Activated T-cell treated with anti-CD3 and anti-CD28 coated beads, Interleukin-2, amount 50 U/mL, for 24 hours (primary cell): ENCODE measurements around the gene TBXA2R.
"Not testable (repeated sequence)": the region's sequence is repeated elsewhere in the genome, so short reads cannot be mapped to it uniquely, and the experiment has no call there.

ENCODE experiments used
- DNase-seq: peaks from one replicate; pipeline ENCODE4 v3.0.0-alpha.2; 2020
- H3K27ac Mint-ChIP-seq: 2 replicates; pipeline ENCODE4 v1.8.0; 2020; ENCODE audit warnings: mild to moderate bottlenecking, mixed read lengths
- H3K27me3 Mint-ChIP-seq: 2 replicates; pipeline ENCODE4 v1.8.0; 2020; ENCODE audit warnings: mixed read lengths
- H3K36me3 Mint-ChIP-seq: 2 replicates; pipeline ENCODE4 v1.8.0; 2020; ENCODE audit warnings: low read depth, mixed read lengths
- H3K4me1 Mint-ChIP-seq: 2 replicates; pipeline ENCODE4 v1.8.0; 2020; ENCODE audit warnings: low read depth, mixed read lengths
- H3K4me3 Mint-ChIP-seq: 2 replicates; pipeline ENCODE4 v1.8.0; 2020; ENCODE audit warnings: mild to moderate bottlenecking, moderate library complexity, mixed read lengths
- H3K9me3 Mint-ChIP-seq: 2 replicates; pipeline ENCODE4 v1.8.0; 2020; ENCODE audit warnings: mixed read lengths

Gene TBXA2R

GRCh38 chr19:3606690-3607289 lies at the start of gene TBXA2R:
TBXA2R (minus strand) TSS chr19:3606875; CDS start chr19:3600634, 6,241 bp downstream.
- peaks cover 7% of the 10 kb centered on the region for H3K4me1 Mint-ChIP-seq
- no peak within 1 kb of the TSS for H3K27ac Mint-ChIP-seq
- H3K9me3 Mint-ChIP-seq = no peaks in the 10 kb centered on the region
- peak within 1 kb of the TSS; percentile 56 for H3K4me3 Mint-ChIP-seq
- H3K36me3 Mint-ChIP-seq = peaks cover 16% of the 10 kb centered on the region
- H3K27me3 Mint-ChIP-seq = peaks cover 10% of the 10 kb centered on the region
- peak; percentile 79 for DNase-seq

GRCh38 chr19:3656073-3656746 lies 49.5 kb upstream of the TBXA2R start:
- no peak for DNase-seq
- peaks cover 50% of the 10 kb centered on the region for H3K36me3 Mint-ChIP-seq
- no peaks in the 10 kb centered on the region for H3K27me3 Mint-ChIP-seq
- H3K4me3 Mint-ChIP-seq = no peak overlapping the region
- no peaks in the 10 kb centered on the region for H3K9me3 Mint-ChIP-seq
- no peaks in the 10 kb centered on the region for H3K4me1 Mint-ChIP-seq
- H3K27ac Mint-ChIP-seq = no peak overlapping the region

- Mint-ChIP-seq H3K27me3 (no peaks in the 10 kb centered on the region), H3K4me3 (no peak overlapping the region), H3K36me3 (peaks cover 48% of the 10 kb centered on the region), H3K27ac (no peak overlapping the region), H3K4me1 (no peaks in the 10 kb centered on the region), H3K9me3 (no peaks in the 10 kb centered on the region)
- DNase-seq = no peak
Observed at GRCh38 chr19:3655402-3656072, 48.9 kb upstream of the TBXA2R start.

- no peak for DNase-seq
- H3K27ac Mint-ChIP-seq = no peak overlapping the region
Observed at GRCh38 chr19:3653865-3654513, 47.3 kb upstream of the TBXA2R start.

GRCh38 chr19:3653081-3653795 lies 46.6 kb upstream of the TBXA2R start:
- H3K4me3 Mint-ChIP-seq = no peak overlapping the region
- no peak overlapping the region for H3K27ac Mint-ChIP-seq
- peaks cover 42% of the 10 kb centered on the region for H3K36me3 Mint-ChIP-seq
- H3K4me1 Mint-ChIP-seq = no peaks in the 10 kb centered on the region
- no peaks in the 10 kb centered on the region for H3K9me3 Mint-ChIP-seq
- no peaks in the 10 kb centered on the region for H3K27me3 Mint-ChIP-seq
- DNase-seq = no peak

More at GRCh38 chr19:3653865-3654513, 47.3 kb upstream of the TBXA2R start:
- Mint-ChIP-seq H3K9me3 (no peaks in the 10 kb centered on the region), H3K4me1 (no peaks in the 10 kb centered on the region), H3K4me3 (no peak overlapping the region), H3K36me3 (peaks cover 44% of the 10 kb centered on the region), H3K27me3 (no peaks in the 10 kb centered on the region)

GRCh38 chr19:3652422-3652821 lies 45.7 kb upstream of the TBXA2R start:
- H3K4me3 Mint-ChIP-seq = no peak overlapping the region
- no peaks in the 10 kb centered on the region for H3K9me3 Mint-ChIP-seq
- H3K36me3 Mint-ChIP-seq = peaks cover 34% of the 10 kb centered on the region
- no peak for DNase-seq
- H3K27me3 Mint-ChIP-seq = no peaks in the 10 kb centered on the region
- H3K4me1 Mint-ChIP-seq = no peaks in the 10 kb centered on the region
- no peak overlapping the region for H3K27ac Mint-ChIP-seq

GRCh38 chr19:3651684-3652083 lies 45.0 kb upstream of the TBXA2R start:
- H3K4me3 Mint-ChIP-seq = no peak overlapping the region
- H3K36me3 Mint-ChIP-seq = peaks cover 28% of the 10 kb centered on the region
- H3K27ac Mint-ChIP-seq = no peak overlapping the region
- no peaks in the 10 kb centered on the region for H3K4me1 Mint-ChIP-seq
- H3K9me3 Mint-ChIP-seq = no peaks in the 10 kb centered on the region
- no peak for DNase-seq
- H3K27me3 Mint-ChIP-seq = no peaks in the 10 kb centered on the region

GRCh38 chr19:3649888-3650287 lies 43.2 kb upstream of the TBXA2R start:
- Mint-ChIP-seq H3K27me3 (no peaks in the 10 kb centered on the region), H3K4me3 (no peak overlapping the region), H3K36me3 (peaks cover 28% of the 10 kb centered on the region)

GRCh38 chr19:3648037-3648905 lies 41.6 kb upstream of the TBXA2R start:
- Mint-ChIP-seq H3K27me3 (no peaks in the 10 kb centered on the region), H3K9me3 (no peaks in the 10 kb centered on the region), H3K36me3 (peaks cover 26% of the 10 kb centered on the region), H3K4me1 (no peaks in the 10 kb centered on the region), H3K27ac (no peak overlapping the region), H3K4me3 (no peak overlapping the region)
- DNase-seq = no peak

More at GRCh38 chr19:3649888-3650287, 43.2 kb upstream of the TBXA2R start:
- Mint-ChIP-seq H3K4me1 (no peaks in the 10 kb centered on the region), H3K9me3 (no peaks in the 10 kb centered on the region), H3K27ac (no peak overlapping the region)
- no peak for DNase-seq

GRCh38 chr19:3647102-3647501 lies 40.4 kb upstream of the TBXA2R start:
- not testable (repeated sequence) for H3K27ac Mint-ChIP-seq, H3K27me3 Mint-ChIP-seq, H3K9me3 Mint-ChIP-seq, DNase-seq, H3K4me3 Mint-ChIP-seq, H3K4me1 Mint-ChIP-seq
- peaks cover 32% of the 10 kb centered on the region for H3K36me3 Mint-ChIP-seq

- Mint-ChIP-seq H3K4me1 (no peaks in the 10 kb centered on the region), H3K4me3 (no peak overlapping the region), H3K27ac (no peak overlapping the region), H3K27me3 (no peaks in the 10 kb centered on the region), H3K9me3 (no peaks in the 10 kb centered on the region), H3K36me3 (peaks cover 30% of the 10 kb centered on the region)
- DNase-seq = no peak
Observed at GRCh38 chr19:3646336-3647092, 39.8 kb upstream of the TBXA2R start.

- peaks cover 26% of the 10 kb centered on the region for H3K36me3 Mint-ChIP-seq
- no peaks in the 10 kb centered on the region for H3K9me3 Mint-ChIP-seq
- H3K27ac Mint-ChIP-seq = no peak overlapping the region
- H3K4me3 Mint-ChIP-seq = no peak overlapping the region
- DNase-seq = no peak
- no peaks in the 10 kb centered on the region for H3K4me1 Mint-ChIP-seq
- H3K27me3 Mint-ChIP-seq = no peaks in the 10 kb centered on the region
Observed at GRCh38 chr19:3645726-3646125, 39.1 kb upstream of the TBXA2R start.

- Mint-ChIP-seq H3K4me3 (no peak overlapping the region), H3K27ac (no peak overlapping the region), H3K9me3 (no peaks in the 10 kb centered on the region), H3K36me3 (peaks cover 22% of the 10 kb centered on the region), H3K27me3 (no peaks in the 10 kb centered on the region), H3K4me1 (no peaks in the 10 kb centered on the region)
- DNase-seq = no peak
Observed at GRCh38 chr19:3645067-3645396, 38.4 kb upstream of the TBXA2R start.
